Lung (tissue), 12 donors: ENCODE measurements around the gene MIER2. TPM values are rescaled to one million over a fixed set of nuclear protein-coding genes. Genes with fewer than 3 reads are reported as not detected.

Experiments
- ATAC-seq: fragments of 200-7000 bp; cut with Tn5 transposase; one replicate; pipeline ENCODE4 v1.9.1; 2020; ENCODE audit warnings: moderate number of reproducible peaks; ENCODE audit not compliant: insufficient read depth, low FRiP score
- DNase-seq, 3 donors: peaks; one replicate each; pipeline ENCODE4 v3.0.0-alpha.2; 2013 to 2017
- H3K27ac ChIP-seq, 2 donors: one replicate each; pipeline ENCODE4 v1.5.1; 2013; ENCODE audit warnings: mild to moderate bottlenecking in 2 of 2, moderate library complexity in 2 of 2, control low read depth in 1 of 2, inconsistent platforms in 1 of 2, low read depth in 1 of 2, low read length in 1 of 2
- H3K27me3 ChIP-seq, 3 donors: one replicate each; pipeline ENCODE4 v1.5.1; 2013; ENCODE audit warnings: low read length in 2 of 3; ENCODE audit not compliant: control insufficient read depth in 3 of 3, insufficient read depth in 3 of 3
- H3K36me3 ChIP-seq, 4 donors: one replicate each; pipeline ENCODE4 v1.5.1; 2013; ENCODE audit warnings: low read length in 4 of 4, mild to moderate bottlenecking in 1 of 4, moderate library complexity in 1 of 4; ENCODE audit not compliant: control insufficient read depth in 4 of 4, insufficient read depth in 4 of 4
- H3K4me1 ChIP-seq, 5 donors: one replicate each; pipeline ENCODE4 v1.5.1; 2013; ENCODE audit warnings: low read length in 5 of 5, mild to moderate bottlenecking in 2 of 5, moderate library complexity in 1 of 5; ENCODE audit not compliant: control insufficient read depth in 5 of 5, insufficient read depth in 5 of 5
- H3K4me3 ChIP-seq: one replicate; pipeline ENCODE4 v1.5.1; 2013; ENCODE audit warnings: mild to moderate bottlenecking, control low read depth, moderate library complexity
- H3K9ac ChIP-seq, 2 donors: one replicate each; pipeline ENCODE4 v1.5.1; 2013; ENCODE audit warnings: low read length in 2 of 2, control low read depth in 1 of 2; ENCODE audit not compliant: insufficient read depth in 1 of 2
- H3K9me3 ChIP-seq, 4 donors: one replicate each; pipeline ENCODE4 v1.5.1; 2013; ENCODE audit warnings: low read length in 3 of 4, mild to moderate bottlenecking in 1 of 4, moderate library complexity in 1 of 4; ENCODE audit not compliant: control insufficient read depth in 4 of 4, insufficient read depth in 3 of 4
- CTCF ChIP-seq: IDR thresholded peaks from 2 replicates; pipeline ENCODE4 v1.5.1; 2012; ENCODE audit warnings: mild to moderate bottlenecking; ENCODE audit errors: control extremely low read depth, extremely low read depth
- WGBS, 2 donors: extraction: QIAGEN DNeasy Blood & Tissue Kit; methylation state at CpG; one replicate each; pipeline ENCODE4 v1.1.7; 2013; 5-methylcytosine and 5-hydroxymethylcytosine counted together
- polyA plus RNA-seq, 2 donors: library from polyadenylated mRNA; stranded (reverse); fragments of 200-250 nt; gene quantifications; one replicate each; pipeline ENCODE4 v1.2.1, GENCODE V29; 2013
- total RNA-seq, 2 donors: library from RNA; depleted of rRNA in 1 of 2; stranded (reverse); fragments of >200 nt in 1 of 2; gene quantifications; one replicate each; pipeline ENCODE4 v1.2.1, GENCODE V29; 2014 to 2021
- donor health status: control.
- donor health status: control.
- donor health status: Bipolar disorder and iron deficiency.
- donor health status: healthy.
- donor health status: DM: yes; HTN: yes; CAD: no.

Gene MIER2
- total and polyA plus RNA-seq, 4 donors: 19.4 to 34.9 (median 28.3) TPM

GRCh38 chr19:322616-323015, 22.0 kb downstream of the MIER2 start:
- peaks cover 12 to 62% (median 53%) of the 10 kb centered on the region in 4 donors for H3K36me3 ChIP-seq
- no peak for DNase-seq

GRCh38 chr19:318509-318774, 26.2 kb downstream of the MIER2 start:
- ATAC-seq: no peak
- no peak for TF ChIP-seq CTCF
- H3K4me3 ChIP-seq: no peak overlapping the region
- 90 to 91% methylated on average over 5 of the region's 5 CpGs for WGBS, 2 donors
- peaks cover 0 to 6% (median 3%) of the 10 kb centered on the region in 4 donors for H3K9me3 ChIP-seq
- peaks cover 0 to 12% (median 0%) of the 10 kb centered on the region in 5 donors for H3K4me1 ChIP-seq
- H3K27me3 ChIP-seq: no peaks in the 10 kb centered on the region
- peaks cover 11 to 42% (median 32%) of the 10 kb centered on the region in 4 donors for H3K36me3 ChIP-seq
- DNase-seq: no peak
- H3K27ac ChIP-seq: no peak overlapping the region
- H3K9ac ChIP-seq: no peak overlapping the region

More at GRCh38 chr19:322616-323015, 22.0 kb downstream of the MIER2 start:
- H3K4me3 ChIP-seq: no peak overlapping the region
- H3K4me1 ChIP-seq: peaks cover 0 to 7% (median 0%) of the 10 kb centered on the region in 5 donors
- H3K9ac ChIP-seq: no peak overlapping the region
- WGBS, 2 donors: 97% methylated on average over 13 of the region's 13 CpGs
- ATAC-seq: no peak
- no peak overlapping the region for H3K27ac ChIP-seq
- TF ChIP-seq CTCF: no peak
- H3K9me3 ChIP-seq: peaks cover 0 to 6% (median 3%) of the 10 kb centered on the region in 4 donors
- H3K27me3 ChIP-seq: no peaks in the 10 kb centered on the region

- Histone ChIP-seq H3K27me3 (no peaks in the 10 kb centered on the region), H3K9ac (no peak overlapping the region), H3K27ac (no peak overlapping the region), H3K9me3 (peaks cover 0 to 6% (median 3%) of the 10 kb centered on the region in 4 donors), H3K4me3 (no peak overlapping the region), H3K4me1 (peaks cover 0 to 13% (median 0%) of the 10 kb centered on the region in 5 donors), H3K36me3 (peaks cover 11 to 39% (median 30%) of the 10 kb centered on the region in 4 donors)
- no peak for DNase-seq
- ATAC-seq: no peak
- WGBS, 2 donors: 90 to 94% methylated on average over 10 of the region's 10 CpGs
- TF ChIP-seq CTCF: no peak
Observed at GRCh38 chr19:317710-318508, 26.7 kb downstream of the MIER2 start.

- H3K36me3 ChIP-seq: peaks cover 11 to 30% (median 25%) of the 10 kb centered on the region in 4 donors
- 79% methylated on average over 8 of the region's 8 CpGs for WGBS, 2 donors
Observed at GRCh38 chr19:315811-316210, 28.8 kb downstream of the MIER2 start.

More at GRCh38 chr19:315811-316210, 28.8 kb downstream of the MIER2 start:
- peaks cover 0 to 13% (median 0%) of the 10 kb centered on the region in 5 donors for H3K4me1 ChIP-seq
- DNase-seq (no peak), ATAC-seq (no peak)
- H3K9me3 ChIP-seq: peaks cover 0 to 4% (median 2%) of the 10 kb centered on the region in 4 donors
- H3K27me3 ChIP-seq: no peaks in the 10 kb centered on the region
- no peak overlapping the region for H3K9ac ChIP-seq
- no peak for TF ChIP-seq CTCF
- H3K4me3 ChIP-seq: no peak overlapping the region
- H3K27ac ChIP-seq: peak overlapping the region in 1 of 2 donors; percentile 51
